Glutamatergic neuron (in vitro differentiated cells): Measurements from ENCODE around the gene CCDC91. TPM values are rescaled to one million over a fixed set of nuclear protein-coding genes. Genes with fewer than 3 reads are reported as not detected.

Experiments
- DNase-seq: peaks from one replicate; pipeline ENCODE4 v3.0.0; 2022
- H3K27ac Mint-ChIP-seq: one replicate; pipeline ENCODE4 v1.8.0; 2020; ENCODE audit warnings: mild to moderate bottlenecking, mixed read lengths, inconsistent platforms; ENCODE audit not compliant: unreplicated experiment
- H3K27me3 Mint-ChIP-seq: one replicate; pipeline ENCODE4 v1.8.0; 2020; ENCODE audit warnings: mild to moderate bottlenecking, moderate library complexity, mixed read lengths, inconsistent platforms; ENCODE audit not compliant: unreplicated experiment
- H3K36me3 Mint-ChIP-seq: one replicate; pipeline ENCODE4 v1.8.0; 2020; ENCODE audit warnings: mild to moderate bottlenecking, mixed read lengths, inconsistent platforms; ENCODE audit not compliant: unreplicated experiment
- H3K4me1 Mint-ChIP-seq: one replicate; pipeline ENCODE4 v1.8.0; 2020; ENCODE audit warnings: mild to moderate bottlenecking, low read depth, mixed read lengths, inconsistent platforms; ENCODE audit not compliant: unreplicated experiment
- H3K4me3 Mint-ChIP-seq: one replicate; pipeline ENCODE4 v1.8.0; 2020; ENCODE audit warnings: mild to moderate bottlenecking, mixed read lengths, inconsistent platforms; ENCODE audit not compliant: unreplicated experiment
- H3K9me3 Mint-ChIP-seq: one replicate; pipeline ENCODE4 v1.8.0; 2020; ENCODE audit warnings: mild to moderate bottlenecking, moderate library complexity, mixed read lengths, inconsistent platforms; ENCODE audit not compliant: unreplicated experiment
- total RNA-seq: library from RNA; stranded (reverse); fragmentation: NEBNext Ultra II Directional; extraction: Animal tissue kit (Norgen Biotek cat#: 25700); gene quantifications from one replicate; pipeline ENCODE4 v1.2.1, GENCODE V29; 2021; ENCODE audit not compliant: unreplicated experiment
- TF ChIP-seq, protein P1 (sequence below): fragments of 200-600 bp; sonication (generic); IDR thresholded peaks from one replicate; pipeline ENCODE4 v1.5.0; 2021; ENCODE audit not compliant: partially characterized antibody, unreplicated experiment

Gene CCDC91
- total RNA-seq, 1 donor from 2014 or later, result 37.3 TPM

DNA sequence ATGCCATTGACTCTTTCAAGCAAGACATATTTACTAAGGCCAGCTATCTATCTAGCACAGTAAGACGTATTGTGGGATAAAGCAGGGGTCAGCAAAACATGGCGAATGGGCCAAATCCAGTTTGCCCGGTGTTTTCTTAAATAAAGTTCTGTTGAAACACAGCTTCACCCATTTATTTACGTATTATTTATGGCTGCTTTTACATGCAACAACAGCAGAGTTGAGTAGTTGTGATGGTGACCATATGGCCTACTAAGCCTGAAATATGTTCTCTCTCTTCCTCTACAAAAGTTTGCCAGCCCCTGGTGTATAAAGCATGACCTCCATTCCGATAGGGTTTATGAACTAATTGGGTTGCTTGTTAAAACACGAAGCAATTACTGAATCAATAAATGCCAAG, 322.1 kb downstream of the CCDC91 start:
- DNase-seq, result no peak
- Mint-ChIP-seq H3K9me3 (peaks cover 2% of the 10 kb centered on the region), H3K27ac (no peak overlapping the region), H3K4me1 (peaks cover 4% of the 10 kb centered on the region), H3K36me3 (no peaks in the 10 kb centered on the region), H3K27me3 (no peaks in the 10 kb centered on the region), H3K4me3 (no peak overlapping the region)
- TF ChIP-seq, protein P1, sequence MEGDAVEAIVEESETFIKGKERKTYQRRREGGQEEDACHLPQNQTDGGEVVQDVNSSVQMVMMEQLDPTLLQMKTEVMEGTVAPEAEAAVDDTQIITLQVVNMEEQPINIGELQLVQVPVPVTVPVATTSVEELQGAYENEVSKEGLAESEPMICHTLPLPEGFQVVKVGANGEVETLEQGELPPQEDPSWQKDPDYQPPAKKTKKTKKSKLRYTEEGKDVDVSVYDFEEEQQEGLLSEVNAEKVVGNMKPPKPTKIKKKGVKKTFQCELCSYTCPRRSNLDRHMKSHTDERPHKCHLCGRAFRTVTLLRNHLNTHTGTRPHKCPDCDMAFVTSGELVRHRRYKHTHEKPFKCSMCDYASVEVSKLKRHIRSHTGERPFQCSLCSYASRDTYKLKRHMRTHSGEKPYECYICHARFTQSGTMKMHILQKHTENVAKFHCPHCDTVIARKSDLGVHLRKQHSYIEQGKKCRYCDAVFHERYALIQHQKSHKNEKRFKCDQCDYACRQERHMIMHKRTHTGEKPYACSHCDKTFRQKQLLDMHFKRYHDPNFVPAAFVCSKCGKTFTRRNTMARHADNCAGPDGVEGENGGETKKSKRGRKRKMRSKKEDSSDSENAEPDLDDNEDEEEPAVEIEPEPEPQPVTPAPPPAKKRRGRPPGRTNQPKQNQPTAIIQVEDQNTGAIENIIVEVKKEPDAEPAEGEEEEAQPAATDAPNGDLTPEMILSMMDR, result no peak

DNA sequence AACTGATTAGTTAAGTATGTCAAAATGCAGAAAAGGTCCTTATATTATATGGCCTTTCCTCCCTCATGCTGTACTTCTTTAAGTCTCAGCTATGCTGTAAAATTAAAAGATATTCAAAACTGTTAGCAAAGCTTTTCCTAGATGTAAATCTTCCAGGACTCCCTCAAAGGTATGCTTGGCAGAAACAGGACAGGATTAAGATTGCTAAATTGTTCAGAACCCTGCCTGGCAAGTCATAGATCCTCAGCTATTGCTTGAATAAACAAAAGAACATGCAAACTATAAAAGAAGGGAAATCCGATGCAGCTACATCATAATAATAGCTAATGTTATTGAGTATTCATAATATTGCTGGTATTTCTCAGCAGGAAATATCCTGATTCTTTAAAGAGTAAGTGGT, 322.6 kb downstream of the CCDC91 start:
- no peak for DNase-seq
- Mint-ChIP-seq H3K4me1 (peaks cover 3% of the 10 kb centered on the region), H3K36me3 (no peaks in the 10 kb centered on the region), H3K27me3 (no peaks in the 10 kb centered on the region), H3K4me3 (no peak overlapping the region), H3K9me3 (peaks cover 2% of the 10 kb centered on the region), H3K27ac (no peak overlapping the region)
- TF ChIP-seq, protein P1, result no peak

DNA sequence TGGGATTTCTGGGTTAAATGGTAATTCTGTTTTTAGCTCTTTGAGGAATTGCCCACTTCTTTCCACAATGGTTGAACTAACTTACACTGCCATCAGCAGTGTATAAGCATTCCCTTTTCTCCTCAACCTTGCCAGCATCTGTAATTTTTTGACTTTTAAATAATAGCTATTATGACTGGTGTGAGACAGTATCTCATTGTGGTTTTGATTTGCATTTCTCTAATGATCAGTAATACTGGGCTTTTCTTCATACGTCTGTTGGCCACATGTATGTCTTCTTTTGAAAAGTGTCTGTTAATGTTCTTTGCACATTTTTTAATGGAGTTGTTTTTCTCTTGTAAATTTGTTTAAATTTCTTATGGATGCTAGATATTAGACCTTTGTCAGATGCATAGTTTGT, 323.7 kb downstream of the CCDC91 start:
- Mint-ChIP-seq H3K27ac (no peak overlapping the region), H3K9me3 (peaks cover 2% of the 10 kb centered on the region), H3K4me1 (peaks cover 3% of the 10 kb centered on the region), H3K36me3 (no peaks in the 10 kb centered on the region), H3K27me3 (peaks cover 2% of the 10 kb centered on the region), H3K4me3 (no peak overlapping the region)
- no peak for DNase-seq
- TF ChIP-seq, protein P1, result no peak

DNA sequence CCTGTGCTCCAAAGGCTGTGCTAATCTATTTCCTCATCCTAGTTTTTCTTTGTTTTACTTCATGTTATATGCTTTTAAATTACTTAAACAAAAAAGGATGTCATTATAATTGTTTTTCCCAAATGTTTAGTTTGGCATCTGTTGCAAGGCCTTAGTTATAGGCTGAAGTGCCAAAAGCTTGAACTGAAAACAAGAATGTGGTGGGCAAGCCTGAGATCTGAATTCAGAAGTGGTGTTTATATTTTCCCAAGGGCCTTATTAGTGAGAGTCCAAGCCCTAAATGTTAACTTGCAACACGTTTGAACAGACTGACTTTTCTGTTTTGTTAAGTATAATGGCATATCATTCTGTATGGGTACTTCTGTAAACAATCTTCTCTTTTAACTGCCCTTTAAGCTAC, 326.8 kb downstream of the CCDC91 start:
- TF ChIP-seq, protein P1, result no peak
- Mint-ChIP-seq H3K36me3 (peaks cover 4% of the 10 kb centered on the region), H3K4me1 (peaks cover 3% of the 10 kb centered on the region), H3K27me3 (peaks cover 2% of the 10 kb centered on the region), H3K27ac (no peak overlapping the region), H3K9me3 (peaks cover 3% of the 10 kb centered on the region), H3K4me3 (no peak overlapping the region)
- no peak for DNase-seq

DNA sequence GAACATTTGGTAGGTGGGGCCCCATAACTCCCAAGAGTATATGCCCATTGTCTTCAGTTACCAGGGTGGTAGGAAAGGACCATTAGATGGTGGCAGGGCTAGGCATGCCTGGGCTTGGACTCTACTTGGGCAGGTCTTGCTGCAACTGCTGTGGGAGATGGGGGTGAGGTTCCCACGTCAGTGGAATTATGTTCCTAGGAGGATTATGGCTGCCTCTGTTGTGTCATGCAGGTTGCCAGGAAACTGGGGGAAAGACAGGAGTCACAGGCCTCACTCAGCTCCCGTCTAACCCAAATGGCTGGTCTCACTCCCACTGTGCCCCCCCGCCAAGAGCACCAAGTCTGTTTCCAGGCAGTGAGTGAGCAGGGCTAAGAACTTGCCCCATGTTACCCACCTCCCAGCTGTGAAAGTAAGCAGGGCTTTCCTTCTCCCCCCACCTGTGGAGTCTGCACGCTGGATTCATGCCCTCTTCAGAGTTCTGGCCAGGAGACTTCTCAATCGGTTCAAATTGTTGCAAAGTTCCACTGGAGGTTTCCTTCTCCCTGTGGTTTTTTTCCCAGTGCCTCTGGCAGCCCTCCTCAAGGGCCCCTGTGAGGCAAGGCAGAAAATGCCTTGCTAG, 337.5 kb downstream of the CCDC91 start:
- H3K27me3 Mint-ChIP-seq, result no peaks in the 10 kb centered on the region
- no peak for DNase-seq
- H3K36me3 Mint-ChIP-seq, result peaks cover 18% of the 10 kb centered on the region
- H3K9me3 Mint-ChIP-seq, result peaks cover 5% of the 10 kb centered on the region
- H3K4me3 Mint-ChIP-seq, result no peak overlapping the region
- H3K4me1 Mint-ChIP-seq, result no peaks in the 10 kb centered on the region
- TF ChIP-seq, protein P1, result no peak
- H3K27ac Mint-ChIP-seq, result no peak overlapping the region
